ENCODE results near the gene C8G.

C8G gene

GRCh38 chr9:136942881-136943230 lies 2.2 kb upstream of the C8G start:
- peak overlapping the region; percentile 97; the same call in 1 of the 2 replicates for H3K27ac ChIP-seq
- no peak for TF ChIP-seq CTCF (conservative IDR thresholded peaks at IDR 0.05)

GRCh38 chr9:136943291-136944211 lies 1.5 kb upstream of the C8G start:
- peak overlapping the region; percentile 97 for H3K27ac ChIP-seq

DNA sequence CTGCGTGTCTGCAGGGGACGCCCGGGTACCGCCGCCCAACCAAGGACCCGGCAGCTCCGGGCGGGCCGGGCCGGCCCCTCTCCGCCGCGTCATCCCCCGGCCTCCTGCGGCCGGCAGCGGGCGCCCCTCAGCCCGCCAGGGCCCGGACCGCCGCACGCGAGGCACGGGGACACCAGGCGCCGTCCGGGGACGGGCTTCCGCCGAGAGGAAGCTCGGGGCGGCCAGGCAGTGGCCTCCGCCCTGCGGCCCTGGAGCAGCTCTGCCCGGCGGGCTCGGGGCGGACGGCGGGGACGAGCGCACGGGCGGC lies 878 bp upstream of the C8G start:
- H3K27ac ChIP-seq = peak overlapping the region; percentile 97
- TF ChIP-seq CTCF (conservative IDR thresholded peaks at IDR 0.05) = no peak

More at GRCh38 chr9:136943291-136944211, 1.5 kb upstream of the C8G start:
- no peak for TF ChIP-seq CTCF (conservative IDR thresholded peaks at IDR 0.05)

GRCh38 chr9:136945333-136946227 lies 537 bp downstream of the C8G start:
- no peak overlapping the region; the same call in 1 of the 2 replicates for H3K27ac ChIP-seq
- TF ChIP-seq CTCF (conservative IDR thresholded peaks at IDR 0.05) = no peak

DNA sequence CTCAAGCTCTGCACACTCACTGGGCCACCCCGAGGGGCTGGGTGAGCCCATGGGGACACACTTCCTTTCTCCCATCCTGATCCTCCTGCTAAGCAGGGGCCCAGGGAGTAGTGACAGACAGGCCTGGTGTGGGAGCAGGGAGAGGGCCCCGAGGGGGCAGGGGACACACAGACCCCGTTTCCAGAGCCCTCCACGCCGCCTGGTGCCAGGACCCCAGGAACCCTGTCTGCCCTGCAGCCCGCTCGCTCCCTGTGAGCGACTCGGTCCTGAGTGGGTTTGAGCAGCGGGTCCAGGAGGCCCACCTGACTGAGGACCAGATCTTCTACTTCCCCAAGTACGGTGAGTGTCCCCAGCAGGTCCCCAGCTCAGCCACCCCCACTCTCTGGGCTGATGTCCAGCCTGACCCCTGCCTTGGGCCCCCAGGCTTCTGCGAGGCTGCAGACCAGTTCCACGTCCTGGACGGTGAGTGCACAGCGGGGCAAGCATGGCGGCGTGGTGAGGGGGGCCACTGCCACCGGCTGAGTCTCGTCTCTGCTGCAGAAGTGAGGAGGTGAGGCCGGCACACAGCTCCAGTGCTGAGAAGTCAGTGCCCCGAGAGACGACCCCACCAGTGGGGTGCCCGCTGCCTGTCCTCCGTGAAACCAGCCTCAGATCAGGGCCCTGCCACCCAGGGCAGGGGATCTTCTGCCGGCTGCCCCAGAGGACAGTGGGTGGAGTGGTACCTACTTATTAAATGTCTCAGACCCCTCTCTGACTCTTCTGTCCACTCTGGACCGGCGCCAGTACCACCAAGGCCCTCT lies 1.4 kb downstream of the C8G start:
- H3K27ac ChIP-seq = no peak overlapping the region
- TF ChIP-seq CTCF (conservative IDR thresholded peaks at IDR 0.05) = no peak

GRCh38 chr9:136947028-136947891 lies 2.2 kb downstream of the C8G start:
- no peak for TF ChIP-seq CTCF (conservative IDR thresholded peaks at IDR 0.05)
- peak overlapping the region; percentile 97; the same call in 1 of the 2 replicates for H3K27ac ChIP-seq

Data from VCaP (cell line).